HG02571 (cell line): ENCODE results near the gene F10.

Source experiments
- ATAC-seq: cut with Tn5 transposase; IDR thresholded peaks from one replicate; pipeline ENCODE4 v1.9.1; 2021; ENCODE audit warnings: mild to moderate bottlenecking, moderate library complexity; ENCODE audit not compliant: unreplicated experiment

The F10 gene

GRCh38 chr13:113129921-113130750 lies 7.5 kb downstream of the F10 start:
- ATAC-seq = no peak

- no peak for ATAC-seq
These were observed 12.7 kb downstream of the F10 start for GRCh38 chr13:113135281-113135760.

- ATAC-seq = no peak
These were observed 15.2 kb downstream of the F10 start for GRCh38 chr13:113137691-113138298.

GRCh38 chr13:113138792-113139551 lies 16.4 kb downstream of the F10 start:
- ATAC-seq = no peak

- ATAC-seq = no peak
These were observed 17.0 kb downstream of the F10 start for GRCh38 chr13:113139577-113139976.

- ATAC-seq = no peak
These were observed 18.3 kb downstream of the F10 start for GRCh38 chr13:113140677-113141600.

GRCh38 chr13:113141601-113141970 lies 19.0 kb downstream of the F10 start:
- ATAC-seq = no peak

- no peak for ATAC-seq
These were observed 20.3 kb downstream of the F10 start for GRCh38 chr13:113142876-113143275.

GRCh38 chr13:113143466-113144254 lies 21.1 kb downstream of the F10 start:
- ATAC-seq = no peak

- no peak for ATAC-seq
These were observed 21.6 kb downstream of the F10 start for GRCh38 chr13:113144255-113144629.

- no peak for ATAC-seq
These were observed 22.9 kb downstream of the F10 start for GRCh38 chr13:113145496-113145895.

GRCh38 chr13:113145911-113146598 lies 23.5 kb downstream of the F10 start:
- no peak for ATAC-seq

GRCh38 chr13:113146750-113147149 lies 24.2 kb downstream of the F10 start:
- no peak for ATAC-seq

GRCh38 chr13:113147206-113147605 lies 24.6 kb downstream of the F10 start:
- ATAC-seq = no peak

GRCh38 chr13:113148407-113148806 lies 25.8 kb downstream of the F10 start:
- no peak for ATAC-seq

GRCh38 chr13:113148940-113149503 lies 26.4 kb downstream of the F10 start:
- no peak for ATAC-seq

- no peak for ATAC-seq
These were observed 27.3 kb downstream of the F10 start for GRCh38 chr13:113149711-113150549.
